Heart left ventricle (tissue), 13 donors: ENCODE results near the gene NPY4R2.
"Not testable (repeated sequence)": the region's sequence is repeated elsewhere in the genome, so short reads cannot be mapped to it uniquely, and the experiment has no call there.

Source experiments
- POLR2A ChIP-seq, 2 donors: fragments of 450-650 bp; IDR thresholded peaks; one replicate each; pipeline ENCODE4 v1.6.1; 2017; ENCODE audit warnings: antibody characterized with exemption in 2 of 2, mild to moderate bottlenecking in 2 of 2, moderate library complexity in 2 of 2
- TF ChIP-seq, protein P1 (sequence below), 12 donors: fragments of 200-600 bp; sonication (generic) in 4 of 12; IDR thresholded peaks; one replicate each; pipeline versions ENCODE4 v1.5.0 to v1.8.0; 2018 to 2022; ENCODE audit warnings: antibody characterized with exemption in 12 of 12, mild to moderate bottlenecking in 5 of 12
- donor health status: ischemic (EF 13 %, LVEDD 7.1; RV severe dilation, severe dysfunction).
- donor health status: DM: no; HTN: yes; CAD: no.
- donor health status: DM: no; HTN: no; CAD: no.
- donor health status: ischemic (EF 25% LVEDD 6.9; RV normal size, moderate dysfunction).
- donor health status: ischemic (EF 25% LVEDD 5.7; RV mildly dilated, moderate dysfunction).
- donor health status: ischemic (EF 35%, LVEDD 5.7; RV mildly dilated, moderate dysfunction).
- donor health status: nonischemic (EF 11% LVEDD 7.7; RV severe dilation, severe dysfunction).
- donor health status: DM: yes; HTN: yes; CAD: no.
- donor health status: PGD.
- donor health status: ischemic (EF 29% LVEDD 5.4; RV normal size, mild dysfunction).
- donor health status: nonischemic (EF 23%, LVEDD 6.1; RV moderate dilation, normal function).

DNA sequence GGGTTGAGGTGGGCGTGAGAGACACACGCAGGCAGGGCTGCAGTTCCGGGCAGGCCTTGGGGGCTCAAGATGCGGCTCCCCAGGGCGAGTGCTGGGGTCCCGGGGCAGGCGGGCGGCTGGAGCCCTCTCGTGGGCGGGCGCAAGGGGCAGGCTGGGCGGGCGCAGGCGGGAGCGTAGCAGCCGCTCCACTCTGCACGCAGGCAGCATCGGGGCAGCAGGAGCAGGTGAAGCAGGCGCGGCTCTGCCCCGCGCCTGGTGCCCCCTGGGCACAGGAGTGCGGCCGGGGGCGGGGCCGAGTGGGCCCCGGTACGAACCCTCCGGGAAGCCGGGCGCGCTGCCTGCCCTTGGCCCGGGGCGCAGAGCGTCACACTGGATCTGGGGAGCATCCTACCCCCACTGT lies at the start of gene NPY4R2:
- TF ChIP-seq, protein P1, sequence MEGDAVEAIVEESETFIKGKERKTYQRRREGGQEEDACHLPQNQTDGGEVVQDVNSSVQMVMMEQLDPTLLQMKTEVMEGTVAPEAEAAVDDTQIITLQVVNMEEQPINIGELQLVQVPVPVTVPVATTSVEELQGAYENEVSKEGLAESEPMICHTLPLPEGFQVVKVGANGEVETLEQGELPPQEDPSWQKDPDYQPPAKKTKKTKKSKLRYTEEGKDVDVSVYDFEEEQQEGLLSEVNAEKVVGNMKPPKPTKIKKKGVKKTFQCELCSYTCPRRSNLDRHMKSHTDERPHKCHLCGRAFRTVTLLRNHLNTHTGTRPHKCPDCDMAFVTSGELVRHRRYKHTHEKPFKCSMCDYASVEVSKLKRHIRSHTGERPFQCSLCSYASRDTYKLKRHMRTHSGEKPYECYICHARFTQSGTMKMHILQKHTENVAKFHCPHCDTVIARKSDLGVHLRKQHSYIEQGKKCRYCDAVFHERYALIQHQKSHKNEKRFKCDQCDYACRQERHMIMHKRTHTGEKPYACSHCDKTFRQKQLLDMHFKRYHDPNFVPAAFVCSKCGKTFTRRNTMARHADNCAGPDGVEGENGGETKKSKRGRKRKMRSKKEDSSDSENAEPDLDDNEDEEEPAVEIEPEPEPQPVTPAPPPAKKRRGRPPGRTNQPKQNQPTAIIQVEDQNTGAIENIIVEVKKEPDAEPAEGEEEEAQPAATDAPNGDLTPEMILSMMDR (IDR thresholded peaks at IDR 0.05), result not testable (repeated sequence)
- not testable (repeated sequence) for TF ChIP-seq POLR2A (IDR thresholded peaks at IDR 0.05)
